B cell (primary cell): Measurements from ENCODE around the gene ABCC9. TPM values are rescaled to one million over a fixed set of nuclear protein-coding genes. Genes with fewer than 3 reads are reported as not detected.

Experiments used
- ATAC-seq: fragments of 200-7000 bp; cut with Tn5 transposase; one replicate; pipeline ENCODE4 v1.10.0; 2021; ENCODE audit warnings: low read depth, mild to moderate bottlenecking, moderate number of reproducible peaks, moderate library complexity
- CTCF ChIA-PET: fragments of 350-600 bp; sonication (Branson Sonifier 250); formaldehyde crosslinking; loops from one replicate; lab custom pipeline; 2021; ENCODE audit warnings: antibody characterized with exemption, inconsistent platforms; lab: Charles Lee
- POLR2A ChIA-PET: fragments of 350-600 bp; sonication (Branson Sonifier 250); formaldehyde crosslinking; loops from one replicate; lab custom pipeline; 2021; ENCODE audit warnings: antibody characterized with exemption; lab: Charles Lee
- DNase-seq: peaks from one replicate; pipeline ENCODE4 v3.0.0; 2013
- H2AFZ ChIP-seq: 2 replicates; pipeline ENCODE4 v1.6.1; 2012; ENCODE audit warnings: mild to moderate bottlenecking, low read depth, low read length; ENCODE audit not compliant: insufficient read depth, poor library complexity, severe bottlenecking
- H3K27ac ChIP-seq, 2 donors: 1 replicate in 1 of 2; 2 replicates in 1 of 2; pipeline ENCODE4 v1.5.1; 2012 to 2013; ENCODE audit warnings: low read length in 2 of 2, mild to moderate bottlenecking in 2 of 2, moderate library complexity in 1 of 2
- H3K27me3 ChIP-seq, 4 experiments: fragments of 200-600 bp in 1 of 4; sonication (generic) in 1 of 4; replicated peaks in 1 of 4; 1 replicate in 2 of 4; 2 replicates in 2 of 4; pipeline versions ENCODE4 v1.6.1 to v1.7.0; 2013 to 2016; ENCODE audit warnings: low read length in 3 of 4, mild to moderate bottlenecking in 2 of 4, mixed read lengths in 1 of 4, moderate library complexity in 1 of 4; ENCODE audit not compliant: insufficient read depth in 4 of 4, control insufficient read depth in 3 of 4; ENCODE audit errors: control extremely low read depth in 1 of 4
- H3K36me3 ChIP-seq, 2 experiments: replicated peaks in 1 of 2; 1 replicate in 1 of 2; 2 replicates in 1 of 2; pipeline versions ENCODE4 v1.6.1 to v1.7.1; 2013; ENCODE audit warnings: low read length in 1 of 2; ENCODE audit not compliant: insufficient read depth in 2 of 2, control insufficient read depth in 1 of 2; ENCODE audit errors: control extremely low read depth in 1 of 2, extremely low read depth in 1 of 2
- H3K4me1 ChIP-seq, 2 donors: fragments of 200-600 bp in 1 of 2; sonication (generic) in 1 of 2; 1 replicate in 1 of 2; 2 replicates in 1 of 2; pipeline versions ENCODE4 v1.5.1 to v1.6.1; 2013 to 2017; ENCODE audit warnings: low read length in 2 of 2; ENCODE audit not compliant: control insufficient read depth in 2 of 2, insufficient read depth in 2 of 2
- H3K4me2 ChIP-seq: replicated peaks from 2 replicates; pipeline ENCODE3; 2012; ENCODE audit warnings: mild to moderate bottlenecking, low read depth, low read length; ENCODE audit not compliant: poor library complexity, severe bottlenecking
- H3K4me3 ChIP-seq, 5 experiments: fragments of 200-600 bp in 1 of 5; sonication (generic) in 1 of 5; 1 replicate in 3 of 5; 2 replicates in 2 of 5; pipeline versions ENCODE4 v1.5.1 to v1.7.0; 2011 to 2016; ENCODE audit warnings: low read length in 4 of 5, mild to moderate bottlenecking in 4 of 5, low read depth in 2 of 5, control low read depth in 1 of 5, moderate library complexity in 1 of 5; ENCODE audit not compliant: insufficient read depth in 1 of 5; ENCODE audit errors: control extremely low read depth in 1 of 5, extremely low read depth in 1 of 5
- H3K79me2 ChIP-seq: fragments of 200-600 bp; sonication (generic); one replicate; pipeline ENCODE4 v1.6.0; 2016; ENCODE audit warnings: low read length; ENCODE audit not compliant: control insufficient read depth, insufficient read depth
- H3K9ac ChIP-seq: fragments of 200-600 bp; sonication (generic); 2 replicates; pipeline ENCODE4 v1.6.1; 2017; ENCODE audit warnings: mild to moderate bottlenecking, low read length, moderate library complexity
- H3K9me3 ChIP-seq, 3 donors: one replicate each; pipeline versions ENCODE4 v1.6.1 to v1.7.1; 2013; ENCODE audit warnings: low read length in 2 of 3; ENCODE audit not compliant: control insufficient read depth in 2 of 3, insufficient read depth in 1 of 3; ENCODE audit errors: control extremely low read depth in 1 of 3
- H4K20me1 ChIP-seq: 2 replicates; pipeline ENCODE4 v1.6.0; 2012; ENCODE audit warnings: mild to moderate bottlenecking, low read length; ENCODE audit not compliant: insufficient read depth, control insufficient read depth, poor library complexity, severe bottlenecking
- H3K27ac Mint-ChIP-seq: one replicate; pipeline ENCODE4 v1.8.0; 2021; ENCODE audit warnings: mixed read lengths
- H3K27me3 Mint-ChIP-seq: one replicate; pipeline ENCODE4 v1.8.0; 2021; ENCODE audit warnings: mixed read lengths
- H3K4me1 Mint-ChIP-seq: one replicate; pipeline ENCODE4 v1.8.0; 2021; ENCODE audit warnings: mixed read lengths
- H3K4me3 Mint-ChIP-seq: one replicate; pipeline ENCODE4 v1.8.0; 2021; ENCODE audit warnings: mixed read lengths
- H3K9me3 Mint-ChIP-seq: one replicate; pipeline ENCODE4 v1.8.0; 2022; ENCODE audit warnings: mixed read lengths; ENCODE audit not compliant: insufficient read depth
- CTCF ChIP-seq: fragments of 200-600 bp; IDR thresholded peaks from one replicate; pipeline ENCODE4 v1.8.0; 2022; ENCODE audit warnings: antibody characterized with exemption, mild to moderate bottlenecking
- EZH2 ChIP-seq: IDR thresholded peaks from 2 replicates; pipeline ENCODE4 v1.6.1; 2012; ENCODE audit warnings: borderline replicate concordance, low read depth, mild to moderate bottlenecking, moderate library complexity, low read length; ENCODE audit not compliant: insufficient read depth, poor library complexity, severe bottlenecking
- WGBS: methylation state at CpG from one replicate; pipeline ENCODE4 v1.1.5; 2013; ENCODE audit warnings: missing lambda C conversion rate; ENCODE audit not compliant: insufficient coverage; 5-methylcytosine and 5-hydroxymethylcytosine counted together
- intact Hi-C: fragments of 100-400 bp; cut with micrococcal nuclease; formaldehyde crosslinking; loops from one replicate; pipeline ENCODE4 v1.10.0; 2022
- polyA plus RNA-seq: library from polyadenylated mRNA; depleted of rRNA; stranded (reverse); fragments of >200 nt; gene quantifications from 2 replicates; pipeline ENCODE4 v1.2.3, GENCODE V29; 2012
- total RNA-seq, 2 donors: library from RNA; stranded (reverse); fragments of 120-200 nt in 1 of 2; gene quantifications; 1 replicate in 1 of 2; 2 replicates in 1 of 2; pipeline versions ENCODE4 v1.2.3 to v1.2.4, GENCODE V29; 2013 to 2022

The ABCC9 gene
- total and polyA plus RNA-seq, 2 donors (not counting 1 experiment from before 2014, with no cell fraction given), result not detected

- H3K27me3 ChIP-seq, result no peaks in the 10 kb centered on the region
- CTCF ChIA-PET, result no interaction called here
- H3K4me1 ChIP-seq, result no peaks in the 10 kb centered on the region
- no peak overlapping the region for H3K9ac ChIP-seq
- no peak overlapping the region for H3K27ac ChIP-seq
- intact Hi-C loops, result no loop called here
- no peak overlapping the region for H2AFZ ChIP-seq
- H3K4me3 ChIP-seq, result no peak overlapping the region
- Mint-ChIP-seq H3K9me3 (no peaks in the 10 kb centered on the region), H3K27ac (no peak overlapping the region), H3K4me3 (no peak overlapping the region), H3K27me3 (no peaks in the 10 kb centered on the region), H3K4me1 (no peaks in the 10 kb centered on the region)
- no peak overlapping the region for H3K4me2 ChIP-seq
- no peaks in the 10 kb centered on the region for H3K36me3 ChIP-seq
- no peaks in the 10 kb centered on the region for H3K9me3 ChIP-seq
- DNase-seq (no peak), ATAC-seq (no peak)
- whole genome bisulfite sequencing, result no CpG with 5 or more reads among the region's 4 CpGs
- no peaks in the 10 kb centered on the region for H4K20me1 ChIP-seq
- no peaks in the 10 kb centered on the region for H3K79me2 ChIP-seq
- TF ChIP-seq CTCF (no peak), EZH2 (no peak)
- POLR2A ChIA-PET, result no interaction called here
Observed at GRCh38 chr12:21826618-21826910, 114.7 kb downstream of the ABCC9 start.

GRCh38 chr12:21825886-21826617 is 115.2 kb downstream of the ABCC9 start:
- CTCF ChIA-PET, result no interaction called here
- Histone ChIP-seq H2AFZ (no peak overlapping the region), H3K79me2 (no peaks in the 10 kb centered on the region), H3K4me2 (no peak overlapping the region), H3K4me3 (no peak overlapping the region), H3K27me3 (no peaks in the 10 kb centered on the region), H3K36me3 (no peaks in the 10 kb centered on the region), H3K4me1 (no peaks in the 10 kb centered on the region), H3K9me3 (no peaks in the 10 kb centered on the region), H3K27ac (no peak overlapping the region), H4K20me1 (no peaks in the 10 kb centered on the region), H3K9ac (no peak overlapping the region)
- Mint-ChIP-seq H3K27ac (no peak overlapping the region), H3K4me3 (no peak overlapping the region), H3K27me3 (no peaks in the 10 kb centered on the region), H3K9me3 (no peaks in the 10 kb centered on the region), H3K4me1 (no peaks in the 10 kb centered on the region)
- DNase-seq (no peak), ATAC-seq (no peak)
- POLR2A ChIA-PET, result no interaction called here
- TF ChIP-seq EZH2, result no peak
- TF ChIP-seq CTCF, result no peak
- no CpG with 5 or more reads among the region's 2 CpGs for WGBS
- intact Hi-C loops, result no loop called here
